GM12878 (cell line): Measurements from ENCODE around the gene FUT6. TPM values are rescaled to one million over a fixed set of nuclear protein-coding genes. Genes with fewer than 3 reads are reported as not detected.
A peak's percentile ranks its signal among the peaks of the same experiment; 100 is the strongest.

Experiments used
- ATF7 ChIP-seq: fragments of 450-650 bp; IDR thresholded peaks from 2 replicates; pipeline ENCODE4 v1.6.1; 2016; ENCODE audit warnings: low read depth, mild to moderate bottlenecking
- CHD2 ChIP-seq: IDR thresholded peaks from 2 replicates; pipeline ENCODE4 v1.6.1; 2011; ENCODE audit warnings: low read depth, low read length, improper control_type of control experiment, borderline replicate concordance
- CHD4 ChIP-seq: fragments of 200-600 bp; sonication (generic); IDR thresholded peaks from 2 replicates; pipeline ENCODE4 v1.6.1; 2016; ENCODE audit warnings: mild to moderate bottlenecking
- IRF4 ChIP-seq: IDR thresholded peaks from 2 replicates; pipeline ENCODE4 v1.6.1; 2011; ENCODE audit warnings: low read depth, low read length
- KAT2A ChIP-seq: conservative IDR thresholded peaks from 2 replicates; pipeline ENCODE4 v1.6.1; 2011; ENCODE audit warnings: low read depth, low read length; ENCODE audit not compliant: control insufficient read depth
- NFIC ChIP-seq: IDR thresholded peaks from 2 replicates; pipeline ENCODE4 v1.6.1; 2012; ENCODE audit warnings: low read depth, mild to moderate bottlenecking, inconsistent platforms, low read length, moderate library complexity
- NR2F1 ChIP-seq: fragments of 450-650 bp; conservative IDR thresholded peaks from 2 replicates; pipeline ENCODE4 v1.6.1; 2017; ENCODE audit warnings: mild to moderate bottlenecking
- POLR2A ChIP-seq: IDR thresholded peaks from 2 replicates; pipeline ENCODE4 v1.6.1; 2011; ENCODE audit warnings: low read depth, mild to moderate bottlenecking, low read length
- SMC3 ChIP-seq: IDR thresholded peaks from 2 replicates; pipeline ENCODE4 v1.6.1; 2011; ENCODE audit warnings: low read length, improper control_type of control experiment, borderline replicate concordance
- TBL1XR1 ChIP-seq: IDR thresholded peaks from 2 replicates; pipeline ENCODE4 v1.6.1; 2012; ENCODE audit warnings: low read depth, low read length, improper control_type of control experiment
- polyA plus RNA-seq, 11 experiments: library from polyadenylated mRNA; depleted of rRNA in 4 of 11; unstranded in 6 of 11; stranded (reverse) in 5 of 11; fragments of >200 nt; fragmentation: Nextera tagmentation in 4 of 11; fragmentation: Illumina TruSeq in 1 of 11; extraction: Ambion mirVana in 4 of 11; extraction: Trizol in 1 of 11; gene quantifications; 1 replicate in 1 of 11; 2 replicates in 10 of 11; pipeline versions ENCODE4 v1.2.1 to v1.2.3, GENCODE V29; 2011 to 2016; ENCODE audit warnings: inconsistent platforms in 2 of 11, missing spikeins in 2 of 11, low read depth in 1 of 11
- total RNA-seq, 4 experiments: library from RNA; depleted of rRNA in 3 of 4; stranded (reverse); fragments of >200 nt in 3 of 4; fragmentation: Illumina TruSeq in 1 of 4; extraction: Trizol in 1 of 4; gene quantifications; 2 replicates each; pipeline versions ENCODE4 v1.2.1 to v1.2.3, GENCODE V29; 2013 to 2021
- TF ChIP-seq, protein P1 (sequence below): IDR thresholded peaks from 2 replicates; pipeline ENCODE4 v1.6.1; 2011; ENCODE audit warnings: mild to moderate bottlenecking, low read depth, low read length, moderate library complexity; ENCODE audit not compliant: insufficient replicate concordance
- TF ChIP-seq, protein P2 (sequence below): fragments of 450-650 bp; IDR thresholded peaks from 2 replicates; pipeline ENCODE4 v1.6.1; 2018; ENCODE audit warnings: mild to moderate bottlenecking, low read depth, moderate library complexity; ENCODE audit not compliant: partially characterized antibody
- TF ChIP-seq, protein P3 (sequence below): fragments of 450-650 bp; IDR thresholded peaks from 2 replicates; pipeline ENCODE4 v1.6.1; 2016; ENCODE audit warnings: mild to moderate bottlenecking, moderate library complexity, borderline replicate concordance
- TF ChIP-seq, protein P4 (sequence below): IDR thresholded peaks from 2 replicates; pipeline ENCODE4 v1.6.1; 2012; ENCODE audit warnings: improper control_type of control experiment, low read depth, low read length; ENCODE audit not compliant: insufficient replicate concordance
- TF ChIP-seq, protein P5 (sequence below): IDR thresholded peaks from 2 replicates; pipeline ENCODE4 v1.6.1; 2012; ENCODE audit warnings: low read depth, low read length, improper control_type of control experiment

The FUT6 gene
- total and polyA plus RNA-seq, 10 of the 15 experiments (the other 5 are each of a cell fraction or from before 2014, with no cell fraction given) = not detected

DNA sequence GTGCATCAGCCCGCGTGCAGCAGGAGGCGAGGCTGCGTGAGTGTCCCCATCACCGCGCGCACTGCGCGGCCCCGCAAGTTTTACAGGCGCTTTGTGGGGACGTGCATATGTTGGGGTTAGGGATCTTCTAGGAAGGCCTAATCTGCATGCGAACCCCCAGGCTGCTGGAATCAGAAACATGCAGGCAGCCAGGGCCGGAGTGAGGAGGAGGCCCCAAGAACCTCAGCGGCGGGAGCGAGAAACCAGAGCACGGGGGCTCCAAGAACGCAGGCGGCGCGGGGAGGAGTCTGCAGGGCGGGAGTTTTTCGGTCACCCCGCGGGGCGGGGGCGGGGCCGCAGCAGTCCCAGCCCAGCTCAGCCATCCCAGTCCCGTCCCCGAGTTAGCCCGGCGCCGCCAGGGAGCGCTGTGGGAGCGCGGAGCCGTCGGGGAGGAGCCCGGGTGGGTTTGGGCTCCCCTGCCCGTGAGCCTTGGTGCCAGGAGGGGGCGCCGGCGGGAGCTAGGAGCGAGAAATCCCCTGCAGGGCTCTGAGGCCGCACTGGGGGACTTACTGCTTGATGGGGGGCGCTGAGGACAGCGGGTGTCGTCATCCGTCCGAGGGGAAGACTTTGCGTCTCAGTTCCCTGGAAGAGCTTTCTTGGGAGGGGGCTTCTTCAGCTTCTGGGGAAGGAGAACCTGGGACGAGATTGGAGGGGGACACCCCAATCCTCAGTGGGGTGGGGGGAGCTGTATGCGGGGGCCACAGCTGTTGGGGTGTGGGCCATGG is 35.6 kb downstream of the FUT6 start (continued):
- TF ChIP-seq, protein P1, sequence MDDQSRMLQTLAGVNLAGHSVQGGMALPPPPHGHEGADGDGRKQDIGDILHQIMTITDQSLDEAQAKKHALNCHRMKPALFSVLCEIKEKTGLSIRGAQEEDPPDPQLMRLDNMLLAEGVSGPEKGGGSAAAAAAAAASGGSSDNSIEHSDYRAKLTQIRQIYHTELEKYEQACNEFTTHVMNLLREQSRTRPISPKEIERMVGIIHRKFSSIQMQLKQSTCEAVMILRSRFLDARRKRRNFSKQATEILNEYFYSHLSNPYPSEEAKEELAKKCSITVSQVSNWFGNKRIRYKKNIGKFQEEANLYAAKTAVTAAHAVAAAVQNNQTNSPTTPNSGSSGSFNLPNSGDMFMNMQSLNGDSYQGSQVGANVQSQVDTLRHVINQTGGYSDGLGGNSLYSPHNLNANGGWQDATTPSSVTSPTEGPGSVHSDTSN = no peak
- TF ChIP-seq SMC3 (peak; percentile 76), ATF7 (no peak), NR2F1 (no peak), CHD4 (no peak), TBL1XR1 (no peak), CHD2 (0 out of 2 replicates have a peak, but pooled peaks have one; percentile 28), IRF4 (no peak), NFIC (no peak), POLR2A (no peak), KAT2A (no peak)
- TF ChIP-seq, protein P2, sequence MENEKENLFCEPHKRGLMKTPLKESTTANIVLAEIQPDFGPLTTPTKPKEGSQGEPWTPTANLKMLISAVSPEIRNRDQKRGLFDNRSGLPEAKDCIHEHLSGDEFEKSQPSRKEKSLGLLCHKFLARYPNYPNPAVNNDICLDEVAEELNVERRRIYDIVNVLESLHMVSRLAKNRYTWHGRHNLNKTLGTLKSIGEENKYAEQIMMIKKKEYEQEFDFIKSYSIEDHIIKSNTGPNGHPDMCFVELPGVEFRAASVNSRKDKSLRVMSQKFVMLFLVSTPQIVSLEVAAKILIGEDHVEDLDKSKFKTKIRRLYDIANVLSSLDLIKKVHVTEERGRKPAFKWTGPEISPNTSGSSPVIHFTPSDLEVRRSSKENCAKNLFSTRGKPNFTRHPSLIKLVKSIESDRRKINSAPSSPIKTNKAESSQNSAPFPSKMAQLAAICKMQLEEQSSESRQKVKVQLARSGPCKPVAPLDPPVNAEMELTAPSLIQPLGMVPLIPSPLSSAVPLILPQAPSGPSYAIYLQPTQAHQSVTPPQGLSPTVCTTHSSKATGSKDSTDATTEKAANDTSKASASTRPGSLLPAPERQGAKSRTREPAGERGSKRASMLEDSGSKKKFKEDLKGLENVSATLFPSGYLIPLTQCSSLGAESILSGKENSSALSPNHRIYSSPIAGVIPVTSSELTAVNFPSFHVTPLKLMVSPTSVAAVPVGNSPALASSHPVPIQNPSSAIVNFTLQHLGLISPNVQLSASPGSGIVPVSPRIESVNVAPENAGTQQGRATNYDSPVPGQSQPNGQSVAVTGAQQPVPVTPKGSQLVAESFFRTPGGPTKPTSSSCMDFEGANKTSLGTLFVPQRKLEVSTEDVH = no peak
- TF ChIP-seq, protein P3, sequence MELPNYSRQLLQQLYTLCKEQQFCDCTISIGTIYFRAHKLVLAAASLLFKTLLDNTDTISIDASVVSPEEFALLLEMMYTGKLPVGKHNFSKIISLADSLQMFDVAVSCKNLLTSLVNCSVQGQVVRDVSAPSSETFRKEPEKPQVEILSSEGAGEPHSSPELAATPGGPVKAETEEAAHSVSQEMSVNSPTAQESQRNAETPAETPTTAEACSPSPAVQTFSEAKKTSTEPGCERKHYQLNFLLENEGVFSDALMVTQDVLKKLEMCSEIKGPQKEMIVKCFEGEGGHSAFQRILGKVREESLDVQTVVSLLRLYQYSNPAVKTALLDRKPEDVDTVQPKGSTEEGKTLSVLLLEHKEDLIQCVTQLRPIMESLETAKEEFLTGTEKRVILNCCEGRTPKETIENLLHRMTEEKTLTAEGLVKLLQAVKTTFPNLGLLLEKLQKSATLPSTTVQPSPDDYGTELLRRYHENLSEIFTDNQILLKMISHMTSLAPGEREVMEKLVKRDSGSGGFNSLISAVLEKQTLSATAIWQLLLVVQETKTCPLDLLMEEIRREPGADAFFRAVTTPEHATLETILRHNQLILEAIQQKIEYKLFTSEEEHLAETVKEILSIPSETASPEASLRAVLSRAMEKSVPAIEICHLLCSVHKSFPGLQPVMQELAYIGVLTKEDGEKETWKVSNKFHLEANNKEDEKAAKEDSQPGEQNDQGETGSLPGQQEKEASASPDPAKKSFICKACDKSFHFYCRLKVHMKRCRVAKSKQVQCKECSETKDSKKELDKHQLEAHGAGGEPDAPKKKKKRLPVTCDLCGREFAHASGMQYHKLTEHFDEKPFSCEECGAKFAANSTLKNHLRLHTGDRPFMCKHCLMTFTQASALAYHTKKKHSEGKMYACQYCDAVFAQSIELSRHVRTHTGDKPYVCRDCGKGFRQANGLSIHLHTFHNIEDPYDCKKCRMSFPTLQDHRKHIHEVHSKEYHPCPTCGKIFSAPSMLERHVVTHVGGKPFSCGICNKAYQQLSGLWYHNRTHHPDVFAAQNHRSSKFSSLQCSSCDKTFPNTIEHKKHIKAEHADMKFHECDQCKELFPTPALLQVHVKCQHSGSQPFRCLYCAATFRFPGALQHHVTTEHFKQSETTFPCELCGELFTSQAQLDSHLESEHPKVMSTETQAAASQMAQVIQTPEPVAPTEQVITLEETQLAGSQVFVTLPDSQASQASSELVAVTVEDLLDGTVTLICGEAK = no peak
- TF ChIP-seq, protein P4, sequence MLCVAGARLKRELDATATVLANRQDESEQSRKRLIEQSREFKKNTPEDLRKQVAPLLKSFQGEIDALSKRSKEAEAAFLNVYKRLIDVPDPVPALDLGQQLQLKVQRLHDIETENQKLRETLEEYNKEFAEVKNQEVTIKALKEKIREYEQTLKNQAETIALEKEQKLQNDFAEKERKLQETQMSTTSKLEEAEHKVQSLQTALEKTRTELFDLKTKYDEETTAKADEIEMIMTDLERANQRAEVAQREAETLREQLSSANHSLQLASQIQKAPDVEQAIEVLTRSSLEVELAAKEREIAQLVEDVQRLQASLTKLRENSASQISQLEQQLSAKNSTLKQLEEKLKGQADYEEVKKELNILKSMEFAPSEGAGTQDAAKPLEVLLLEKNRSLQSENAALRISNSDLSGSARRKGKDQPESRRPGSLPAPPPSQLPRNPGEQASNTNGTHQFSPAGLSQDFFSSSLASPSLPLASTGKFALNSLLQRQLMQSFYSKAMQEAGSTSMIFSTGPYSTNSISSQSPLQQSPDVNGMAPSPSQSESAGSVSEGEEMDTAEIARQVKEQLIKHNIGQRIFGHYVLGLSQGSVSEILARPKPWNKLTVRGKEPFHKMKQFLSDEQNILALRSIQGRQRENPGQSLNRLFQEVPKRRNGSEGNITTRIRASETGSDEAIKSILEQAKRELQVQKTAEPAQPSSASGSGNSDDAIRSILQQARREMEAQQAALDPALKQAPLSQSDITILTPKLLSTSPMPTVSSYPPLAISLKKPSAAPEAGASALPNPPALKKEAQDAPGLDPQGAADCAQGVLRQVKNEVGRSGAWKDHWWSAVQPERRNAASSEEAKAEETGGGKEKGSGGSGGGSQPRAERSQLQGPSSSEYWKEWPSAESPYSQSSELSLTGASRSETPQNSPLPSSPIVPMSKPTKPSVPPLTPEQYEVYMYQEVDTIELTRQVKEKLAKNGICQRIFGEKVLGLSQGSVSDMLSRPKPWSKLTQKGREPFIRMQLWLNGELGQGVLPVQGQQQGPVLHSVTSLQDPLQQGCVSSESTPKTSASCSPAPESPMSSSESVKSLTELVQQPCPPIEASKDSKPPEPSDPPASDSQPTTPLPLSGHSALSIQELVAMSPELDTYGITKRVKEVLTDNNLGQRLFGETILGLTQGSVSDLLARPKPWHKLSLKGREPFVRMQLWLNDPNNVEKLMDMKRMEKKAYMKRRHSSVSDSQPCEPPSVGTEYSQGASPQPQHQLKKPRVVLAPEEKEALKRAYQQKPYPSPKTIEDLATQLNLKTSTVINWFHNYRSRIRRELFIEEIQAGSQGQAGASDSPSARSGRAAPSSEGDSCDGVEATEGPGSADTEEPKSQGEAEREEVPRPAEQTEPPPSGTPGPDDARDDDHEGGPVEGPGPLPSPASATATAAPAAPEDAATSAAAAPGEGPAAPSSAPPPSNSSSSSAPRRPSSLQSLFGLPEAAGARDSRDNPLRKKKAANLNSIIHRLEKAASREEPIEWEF = no peak
- TF ChIP-seq, protein P5, sequence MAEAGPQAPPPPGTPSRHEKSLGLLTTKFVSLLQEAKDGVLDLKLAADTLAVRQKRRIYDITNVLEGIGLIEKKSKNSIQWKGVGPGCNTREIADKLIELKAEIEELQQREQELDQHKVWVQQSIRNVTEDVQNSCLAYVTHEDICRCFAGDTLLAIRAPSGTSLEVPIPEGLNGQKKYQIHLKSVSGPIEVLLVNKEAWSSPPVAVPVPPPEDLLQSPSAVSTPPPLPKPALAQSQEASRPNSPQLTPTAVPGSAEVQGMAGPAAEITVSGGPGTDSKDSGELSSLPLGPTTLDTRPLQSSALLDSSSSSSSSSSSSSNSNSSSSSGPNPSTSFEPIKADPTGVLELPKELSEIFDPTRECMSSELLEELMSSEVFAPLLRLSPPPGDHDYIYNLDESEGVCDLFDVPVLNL = peak; percentile 58; the same call in 1 of the 2 replicates
